ENCODE measurements around the gene SGSH. TPM values are rescaled to one million over a fixed set of nuclear protein-coding genes. Genes with fewer than 3 reads are reported as not detected.

SGSH gene
- total RNA-seq, 3 donors from 2014 or later (not counting 1 experiment from before 2014, with no cell fraction given): 73.4 to 96.5 (median 74.1) TPM

DNA sequence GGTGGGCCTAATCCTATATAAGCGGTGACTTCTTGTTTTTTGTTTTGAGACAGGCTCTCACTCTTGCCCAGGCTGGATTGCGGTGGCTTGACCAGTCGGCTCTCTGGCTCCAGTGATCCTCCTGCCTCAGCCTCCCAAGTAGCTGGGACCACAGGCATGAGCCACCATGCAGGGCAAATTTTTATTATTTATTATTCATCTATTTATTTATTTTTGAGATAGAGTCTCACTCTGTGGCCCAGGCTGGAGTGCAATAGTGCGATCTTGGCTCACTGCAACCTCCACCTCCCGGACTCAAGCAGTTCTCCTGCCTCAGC is 35.9 kb upstream of the SGSH start:
- H3K4me3 Mint-ChIP-seq: no peak overlapping the region
- WGBS (ENCODE audit: insufficient coverage): 91% methylated on average over 5 of the region's 5 CpGs

DNA sequence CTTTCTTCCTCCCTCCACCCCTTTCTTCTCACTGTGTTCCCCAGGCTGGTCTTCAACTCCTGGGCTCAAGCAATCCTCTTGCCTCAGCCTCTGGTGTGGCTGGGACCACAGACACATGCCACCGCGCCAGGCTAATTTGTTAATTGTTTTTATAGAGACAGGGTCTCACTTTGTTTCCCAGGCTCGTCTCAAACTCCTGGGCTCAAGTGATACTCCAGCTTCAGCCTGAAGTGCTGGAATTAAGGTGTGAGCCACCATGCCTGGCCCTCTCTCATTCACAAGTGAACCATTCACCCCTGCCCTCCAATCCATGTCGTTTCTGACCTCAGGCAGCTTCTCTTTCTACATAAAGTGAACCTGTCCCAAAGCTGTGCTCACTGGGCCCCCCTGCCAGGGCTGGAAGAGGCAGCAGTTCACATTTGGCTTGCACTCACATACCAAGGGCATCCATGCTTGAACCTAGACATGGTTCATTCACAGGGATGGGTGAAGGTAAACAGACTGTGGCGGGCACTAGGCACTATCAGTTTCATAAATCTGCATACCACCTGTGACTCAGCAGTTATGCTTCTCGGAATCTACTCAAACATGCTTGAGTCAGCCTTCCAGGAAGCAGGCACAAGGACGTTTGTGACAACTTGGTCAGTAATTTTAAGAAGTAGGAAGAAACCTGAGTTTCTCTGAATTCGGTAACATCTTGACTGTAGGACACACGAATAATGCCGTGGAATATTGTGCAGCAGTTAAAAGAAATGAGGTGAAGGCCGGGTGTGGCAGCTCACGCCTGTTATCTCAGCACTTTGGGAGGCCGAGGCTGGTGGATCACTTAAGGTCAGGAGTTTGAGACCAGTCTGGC is 34.5 kb upstream of the SGSH start:
- H3K9me3 ChIP-seq (ENCODE audit: control insufficient read depth, insufficient read depth, low read length): no peaks in the 10 kb centered on the region
- peak in 1 of 2 donors; percentile 72 for DNase-seq
- H3K27ac Mint-ChIP-seq: peak overlapping the region; percentile 74 to 76
- ATAC-seq: peak; percentile 67 to 74 (median 73)
- peaks cover 11 to 26% of the 10 kb centered on the region in 2 donors for H3K4me1 Mint-ChIP-seq
- H3K4me3 ChIP-seq (ENCODE audit: low read length): no peak overlapping the region
- intact Hi-C loops (cut with micrococcal nuclease): loop anchor here (10.0 kb wide), 1 partner anchor 160 kb away; no protein-coding TSS in a partner anchor
- no peaks in the 10 kb centered on the region for H3K9me3 Mint-ChIP-seq
- H3K27me3 Mint-ChIP-seq (ENCODE audit: low read depth in 2 of 2): no peaks in the 10 kb centered on the region
- no peaks in the 10 kb centered on the region for H3K36me3 ChIP-seq (ENCODE audit: control insufficient read depth, insufficient read depth, low read length)
- TF ChIP-seq, protein P1, sequence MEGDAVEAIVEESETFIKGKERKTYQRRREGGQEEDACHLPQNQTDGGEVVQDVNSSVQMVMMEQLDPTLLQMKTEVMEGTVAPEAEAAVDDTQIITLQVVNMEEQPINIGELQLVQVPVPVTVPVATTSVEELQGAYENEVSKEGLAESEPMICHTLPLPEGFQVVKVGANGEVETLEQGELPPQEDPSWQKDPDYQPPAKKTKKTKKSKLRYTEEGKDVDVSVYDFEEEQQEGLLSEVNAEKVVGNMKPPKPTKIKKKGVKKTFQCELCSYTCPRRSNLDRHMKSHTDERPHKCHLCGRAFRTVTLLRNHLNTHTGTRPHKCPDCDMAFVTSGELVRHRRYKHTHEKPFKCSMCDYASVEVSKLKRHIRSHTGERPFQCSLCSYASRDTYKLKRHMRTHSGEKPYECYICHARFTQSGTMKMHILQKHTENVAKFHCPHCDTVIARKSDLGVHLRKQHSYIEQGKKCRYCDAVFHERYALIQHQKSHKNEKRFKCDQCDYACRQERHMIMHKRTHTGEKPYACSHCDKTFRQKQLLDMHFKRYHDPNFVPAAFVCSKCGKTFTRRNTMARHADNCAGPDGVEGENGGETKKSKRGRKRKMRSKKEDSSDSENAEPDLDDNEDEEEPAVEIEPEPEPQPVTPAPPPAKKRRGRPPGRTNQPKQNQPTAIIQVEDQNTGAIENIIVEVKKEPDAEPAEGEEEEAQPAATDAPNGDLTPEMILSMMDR (IDR thresholded peaks at IDR 0.05): no peak
- peaks cover 19% of the 10 kb centered on the region for H3K4me1 ChIP-seq (ENCODE audit: control insufficient read depth, insufficient read depth, low read length)
- 32% methylated on average over 13 of the region's 13 CpGs for WGBS (ENCODE audit: insufficient coverage)
- H3K27ac ChIP-seq (ENCODE audit: low read length): peak overlapping the region; percentile 4
- H3K4me3 Mint-ChIP-seq: peak overlapping the region; percentile 69
- H3K27me3 ChIP-seq (ENCODE audit: control insufficient read depth, insufficient read depth, low read length): no peaks in the 10 kb centered on the region
- no peaks in the 10 kb centered on the region for H3K36me3 Mint-ChIP-seq

More for the DNA sequence above, 35.9 kb upstream of the SGSH start:
- H3K36me3 ChIP-seq (ENCODE audit: control insufficient read depth, insufficient read depth, low read length): no peaks in the 10 kb centered on the region
- ATAC-seq (no peak), DNase-seq (no peak)
- no peak overlapping the region for H3K4me3 ChIP-seq (ENCODE audit: low read length)
- Mint-ChIP-seq H3K27me3 (ENCODE audit: low read depth in 2 of 2) (no peaks in the 10 kb centered on the region), H3K27ac (peak overlapping the region in 1 of 2 donors; percentile 76), H3K36me3 (no peaks in the 10 kb centered on the region), H3K4me1 (peaks cover 15 to 30% of the 10 kb centered on the region in 2 donors), H3K9me3 (no peaks in the 10 kb centered on the region)
- H3K27me3 ChIP-seq (ENCODE audit: control insufficient read depth, insufficient read depth, low read length): no peaks in the 10 kb centered on the region
- no peak overlapping the region for H3K27ac ChIP-seq (ENCODE audit: low read length)
- no peaks in the 10 kb centered on the region for H3K9me3 ChIP-seq (ENCODE audit: control insufficient read depth, insufficient read depth, low read length)
- intact Hi-C loops (cut with micrococcal nuclease): loop anchor here (10.0 kb wide), 1 partner anchor 161 kb away; no protein-coding TSS in a partner anchor
- TF ChIP-seq, protein P1 (IDR thresholded peaks at IDR 0.05): no peak
- H3K4me1 ChIP-seq (ENCODE audit: control insufficient read depth, insufficient read depth, low read length): peaks cover 23% of the 10 kb centered on the region

DNA sequence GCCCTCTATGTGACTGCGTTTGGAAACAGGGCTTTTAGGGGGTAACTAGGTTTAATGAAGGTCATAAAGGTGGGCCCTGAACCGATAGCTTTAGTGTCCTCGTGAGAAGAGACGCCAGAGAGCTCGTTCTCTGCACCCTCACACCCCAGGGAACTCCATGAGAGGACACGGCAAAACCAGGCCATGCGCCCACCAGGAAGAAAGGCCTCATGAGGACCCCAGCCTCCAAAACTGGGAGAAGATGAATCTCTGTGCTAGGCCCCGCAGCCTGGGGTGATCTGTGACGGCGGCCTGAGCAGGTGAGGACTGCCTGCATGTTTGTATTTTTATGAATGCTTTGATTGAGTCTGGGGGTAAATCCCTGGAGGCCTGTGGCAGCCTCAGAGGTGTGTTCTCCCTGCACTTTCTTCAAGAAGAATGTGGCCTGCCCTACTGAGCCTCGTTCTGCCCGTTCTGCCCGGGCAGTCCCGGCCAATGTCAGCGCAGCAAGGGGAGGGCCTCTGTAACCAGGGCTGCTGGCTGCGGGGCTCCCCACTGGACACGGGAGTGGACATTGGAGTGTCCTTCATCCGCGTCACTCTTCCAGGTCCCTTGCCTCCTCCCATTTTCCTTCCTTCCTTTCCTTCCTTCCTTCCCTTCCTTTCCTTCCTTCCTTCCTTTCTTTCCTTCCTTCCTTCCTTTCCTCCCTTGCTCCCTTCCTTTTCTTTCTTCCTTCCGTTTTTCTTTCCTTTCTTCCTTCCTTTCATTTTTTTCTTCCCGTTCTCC is 33.7 kb upstream of the SGSH start:
- DNase-seq: no peak
- no peak overlapping the region for H3K4me3 Mint-ChIP-seq

More for the DNA sequence above, 33.7 kb upstream of the SGSH start:
- TF ChIP-seq, protein P1 (IDR thresholded peaks at IDR 0.05): no peak
- no peaks in the 10 kb centered on the region for H3K36me3 ChIP-seq (ENCODE audit: control insufficient read depth, insufficient read depth, low read length)
- 96% methylated on average over 21 of the region's 21 CpGs for WGBS (ENCODE audit: insufficient coverage)
- Mint-ChIP-seq H3K9me3 (no peaks in the 10 kb centered on the region), H3K27ac (peak overlapping the region; percentile 74 to 80), H3K4me1 (peaks cover 9 to 25% of the 10 kb centered on the region in 2 donors), H3K36me3 (no peaks in the 10 kb centered on the region), H3K27me3 (ENCODE audit: low read depth in 2 of 2) (no peaks in the 10 kb centered on the region)
- no peak overlapping the region for H3K27ac ChIP-seq (ENCODE audit: low read length)
- peaks cover 15% of the 10 kb centered on the region for H3K4me1 ChIP-seq (ENCODE audit: control insufficient read depth, insufficient read depth, low read length)
- no peaks in the 10 kb centered on the region for H3K27me3 ChIP-seq (ENCODE audit: control insufficient read depth, insufficient read depth, low read length)
- H3K4me3 ChIP-seq (ENCODE audit: low read length): no peak overlapping the region
- ATAC-seq: no peak
- H3K9me3 ChIP-seq (ENCODE audit: control insufficient read depth, insufficient read depth, low read length): no peaks in the 10 kb centered on the region
- intact Hi-C loops (cut with micrococcal nuclease): loop anchor here (1.0 to 10.0 kb wide), 2 partner anchors 58 to 159 kb away; no protein-coding TSS in a partner anchor

Measured in natural killer cell (primary cell).